PC-3 (cell line): Measurements from ENCODE around the gene GAS2.

ENCODE experiments used
- CTCF ChIP-seq: fragments of 300-600 bp; sonication (generic); conservative IDR thresholded peaks from 2 replicates; pipeline ENCODE4 v1.5.1; 2017; ENCODE audit warnings: antibody characterized with exemption, low read depth, mild to moderate bottlenecking, low read length
- EZH2 ChIP-seq: fragments of 300-600 bp; sonication (generic); IDR thresholded peaks from one replicate; pipeline ENCODE4 v1.6.1; 2017; ENCODE audit warnings: antibody characterized with exemption, mild to moderate bottlenecking, low read length; ENCODE audit not compliant: unreplicated experiment

- TF ChIP-seq CTCF (no peak), EZH2 (no peak)
Measured at GRCh38 chr11:22674470-22675439, 8.3 kb downstream of the GAS2 start.
